Keratinocyte (primary cell): ENCODE data around the gene RTBDN. TPM values are rescaled to one million over a fixed set of nuclear protein-coding genes. Genes with fewer than 3 reads are reported as not detected.

Source experiments
- DNase-seq: peaks from one replicate; pipeline ENCODE4 v3.0.0-alpha.2; 2011; ENCODE audit warnings: low read depth, missing footprints, low spot score
- FAIRE-seq: peaks from 2 replicates; lab custom pipeline; 2011; peaks lifted over from hg19 to GRCh38; lab: Jason Lieb, UNC
- H2AFZ ChIP-seq: 2 replicates; pipeline ENCODE4 v1.6.0; 2012; ENCODE audit warnings: low read length, control low read depth, inconsistent platforms; ENCODE audit not compliant: control insufficient read depth
- H3K27ac ChIP-seq: 2 replicates; pipeline ENCODE4 v1.5.1; 2011; ENCODE audit warnings: low read length; ENCODE audit not compliant: control insufficient read depth, insufficient read depth
- H3K27me3 ChIP-seq: 3 replicates; pipeline ENCODE4 v1.6.0; 2011; ENCODE audit warnings: low read length; ENCODE audit not compliant: control insufficient read depth, insufficient read depth; ENCODE audit errors: extremely low read depth
- H3K36me3 ChIP-seq, 2 experiments: 2 replicates in 1 of 2; 3 replicates in 1 of 2; pipeline ENCODE4 v1.5.1; 2011; ENCODE audit warnings: low read length in 2 of 2, mild to moderate bottlenecking in 1 of 2; ENCODE audit not compliant: control insufficient read depth in 2 of 2, insufficient read depth in 2 of 2; ENCODE audit errors: extremely low read depth in 1 of 2
- H3K4me1 ChIP-seq: 3 replicates; pipeline ENCODE4 v1.5.1; 2011; ENCODE audit warnings: low read length; ENCODE audit not compliant: control insufficient read depth, insufficient read depth; ENCODE audit errors: extremely low read depth
- H3K4me2 ChIP-seq: 3 replicates; pipeline ENCODE4 v1.6.0; 2011; ENCODE audit warnings: low read depth, low read length; ENCODE audit not compliant: control insufficient read depth, insufficient read depth; ENCODE audit errors: extremely low read depth
- H3K4me3 ChIP-seq, 3 experiments: fragments of 200-600 bp in 1 of 3; sonication (generic) in 1 of 3; 2 replicates in 2 of 3; 3 replicates in 1 of 3; pipeline ENCODE4 v1.5.1; 2011 to 2016; ENCODE audit warnings: low read length in 3 of 3, mild to moderate bottlenecking in 3 of 3, control low read depth in 2 of 3, inconsistent platforms in 1 of 3, low read depth in 1 of 3, mixed read lengths in 1 of 3, mixed run types in 1 of 3, moderate library complexity in 1 of 3; ENCODE audit not compliant: control insufficient read depth in 2 of 3, insufficient read depth in 2 of 3; ENCODE audit errors: extremely low read depth in 1 of 3
- H3K79me2 ChIP-seq: 2 replicates; pipeline ENCODE4 v1.6.0; 2012; ENCODE audit warnings: low read length; ENCODE audit not compliant: control insufficient read depth, insufficient read depth
- H3K9ac ChIP-seq: 3 replicates; pipeline ENCODE4 v1.6.0; 2011; ENCODE audit warnings: low read length; ENCODE audit not compliant: control insufficient read depth, insufficient read depth; ENCODE audit errors: extremely low read depth
- H3K9me1 ChIP-seq: 3 replicates; pipeline ENCODE4 v1.6.0; 2011; ENCODE audit warnings: low read length; ENCODE audit not compliant: control insufficient read depth, insufficient read depth; ENCODE audit errors: extremely low read depth
- H3K9me3 ChIP-seq: 2 replicates; pipeline ENCODE4 v1.5.1; 2012; ENCODE audit warnings: low read depth, low read length; ENCODE audit not compliant: control insufficient read depth
- H4K20me1 ChIP-seq: 3 replicates; pipeline ENCODE4 v1.6.0; 2011; ENCODE audit warnings: low read length; ENCODE audit not compliant: control insufficient read depth, insufficient read depth; ENCODE audit errors: extremely low read depth
- EZH2 ChIP-seq: IDR thresholded peaks from one replicate; pipeline ENCODE4 v1.6.1; 2012; ENCODE audit warnings: inconsistent platforms, mild to moderate bottlenecking, low read length, moderate library complexity
- dilution Hi-C: fragments of 300-500 bp; cut with MboI; formaldehyde crosslinking; loops from one replicate; pipeline ENCODE4 v1.7.0; 2020; ENCODE audit warnings: low sequenced_read_pairs; ENCODE audit not compliant: extremely low pct_ligation_motif_present
- polyA plus RNA-seq, 5 experiments: library from polyadenylated mRNA; depleted of rRNA in 3 of 5; stranded (reverse) in 3 of 5; stranded (forward) in 1 of 5; unstranded in 1 of 5; fragments of >200 nt; gene quantifications; 1 replicate in 1 of 5; 2 replicates in 3 of 5; 3 replicates in 1 of 5; pipeline versions ENCODE4 v1.2.1 to v1.2.3, GENCODE V29; 2011 to 2012; ENCODE audit warnings: missing spikeins in 2 of 5, low read depth in 1 of 5, low replicate concordance in 1 of 5
- TF ChIP-seq, protein P1 (sequence below), 3 experiments: IDR thresholded peaks in 1 of 3; conservative IDR thresholded peaks in 1 of 3; optimal IDR thresholded peaks in 1 of 3; 2 replicates in 2 of 3; 3 replicates in 1 of 3; pipeline versions ENCODE3 to v1.5.1; 2011; ENCODE audit warnings: low read length in 3 of 3, mild to moderate bottlenecking in 3 of 3, moderate library complexity in 2 of 3, control low read depth in 1 of 3, inconsistent platforms in 1 of 3; ENCODE audit not compliant: insufficient read depth in 2 of 3; ENCODE audit errors: extremely low read depth in 1 of 3

RTBDN gene
- polyA plus RNA-seq, 1 donor (not counting 4 experiments of a cell fraction or from before 2014, with no cell fraction given): not detected

DNA sequence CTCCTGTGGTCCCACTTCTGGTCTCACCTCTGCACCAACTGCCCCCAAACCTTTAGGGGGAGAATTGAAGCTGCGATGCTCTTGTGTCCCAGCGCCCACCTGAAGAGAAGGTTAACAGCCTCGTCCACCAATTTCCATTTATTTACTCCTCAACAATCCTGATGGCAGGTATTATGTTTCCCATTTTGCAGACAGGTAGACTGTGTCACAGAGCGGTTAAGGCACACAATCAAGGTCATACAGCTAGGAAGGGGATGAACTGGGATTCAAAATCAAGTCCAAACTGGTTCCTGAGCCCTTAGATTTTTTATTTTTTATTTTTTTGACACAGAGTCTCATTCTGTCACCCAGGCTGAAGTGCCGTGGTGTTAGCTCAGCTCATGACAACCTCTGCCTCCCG lies 40.7 kb upstream of the RTBDN start:
- Histone ChIP-seq H4K20me1 (no peaks in the 10 kb centered on the region), H3K36me3 (peaks cover 4 to 5% of the 10 kb centered on the region in 2 experiments), H3K9me1 (no peaks in the 10 kb centered on the region), H3K27ac (no peak overlapping the region), H3K9me3 (no peaks in the 10 kb centered on the region), H3K4me1 (peaks cover 9% of the 10 kb centered on the region), H3K4me2 (no peak overlapping the region), H2AFZ (no peak overlapping the region), H3K9ac (no peak overlapping the region), H3K79me2 (no peaks in the 10 kb centered on the region), H3K27me3 (no peaks in the 10 kb centered on the region), H3K4me3 (no peak overlapping the region)
- dilution Hi-C loops: no loop called here
- FAIRE-seq (no peak), DNase-seq (no peak)
- no peak for TF ChIP-seq EZH2
- TF ChIP-seq, protein P1, sequence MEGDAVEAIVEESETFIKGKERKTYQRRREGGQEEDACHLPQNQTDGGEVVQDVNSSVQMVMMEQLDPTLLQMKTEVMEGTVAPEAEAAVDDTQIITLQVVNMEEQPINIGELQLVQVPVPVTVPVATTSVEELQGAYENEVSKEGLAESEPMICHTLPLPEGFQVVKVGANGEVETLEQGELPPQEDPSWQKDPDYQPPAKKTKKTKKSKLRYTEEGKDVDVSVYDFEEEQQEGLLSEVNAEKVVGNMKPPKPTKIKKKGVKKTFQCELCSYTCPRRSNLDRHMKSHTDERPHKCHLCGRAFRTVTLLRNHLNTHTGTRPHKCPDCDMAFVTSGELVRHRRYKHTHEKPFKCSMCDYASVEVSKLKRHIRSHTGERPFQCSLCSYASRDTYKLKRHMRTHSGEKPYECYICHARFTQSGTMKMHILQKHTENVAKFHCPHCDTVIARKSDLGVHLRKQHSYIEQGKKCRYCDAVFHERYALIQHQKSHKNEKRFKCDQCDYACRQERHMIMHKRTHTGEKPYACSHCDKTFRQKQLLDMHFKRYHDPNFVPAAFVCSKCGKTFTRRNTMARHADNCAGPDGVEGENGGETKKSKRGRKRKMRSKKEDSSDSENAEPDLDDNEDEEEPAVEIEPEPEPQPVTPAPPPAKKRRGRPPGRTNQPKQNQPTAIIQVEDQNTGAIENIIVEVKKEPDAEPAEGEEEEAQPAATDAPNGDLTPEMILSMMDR (optimal IDR thresholded peaks at IDR 0.05 in 1 of 3, IDR thresholded peaks at IDR 0.05 in 1 of 3, conservative IDR thresholded peaks at IDR 0.05 in 1 of 3; ENCODE audit: extremely low read depth in 1 of 3, insufficient read depth in 2 of 3, low read length in 3 of 3): no peak

DNA sequence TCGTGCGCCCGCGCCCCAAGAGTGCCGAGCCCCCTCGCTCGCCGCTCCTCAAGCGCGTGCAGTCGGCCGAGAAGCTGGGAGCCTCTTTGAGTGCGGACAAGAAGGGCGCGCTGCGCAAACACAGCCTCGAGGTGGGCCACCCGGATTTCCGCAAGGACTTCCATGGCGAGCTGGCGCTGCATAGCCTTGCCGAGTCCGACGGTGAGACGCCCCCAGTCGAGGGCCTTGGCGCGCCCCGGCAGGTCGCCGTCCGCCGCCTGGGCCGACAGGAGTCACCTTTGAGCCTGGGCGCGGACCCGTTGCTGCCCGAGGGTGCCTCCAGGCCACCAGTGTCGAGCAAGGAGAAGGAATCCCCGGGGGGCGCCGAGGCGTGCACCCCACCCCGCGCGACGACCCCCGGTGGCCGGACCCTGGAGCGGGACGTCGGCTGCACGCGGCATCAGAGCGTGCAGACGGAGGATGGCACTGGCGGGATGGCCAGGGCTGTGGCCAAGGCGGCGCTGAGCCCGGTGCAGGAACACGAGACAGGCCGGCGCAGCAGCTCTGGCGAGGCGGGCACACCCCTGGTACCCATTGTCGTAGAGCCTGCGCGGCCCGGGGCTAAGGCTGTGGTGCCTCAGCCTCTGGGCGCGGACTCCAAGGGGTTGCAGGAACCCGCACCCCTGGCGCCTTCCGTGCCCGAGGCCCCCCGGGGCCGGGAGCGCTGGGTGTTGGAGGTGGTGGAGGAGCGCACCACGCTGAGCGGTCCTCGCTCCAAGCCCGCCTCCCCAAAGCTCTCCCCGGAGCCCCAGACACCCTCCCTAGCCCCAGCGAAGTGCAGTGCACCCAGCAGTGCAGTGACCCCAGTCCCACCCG lies 39.7 kb upstream of the RTBDN start:
- dilution Hi-C loops: no loop called here
- peak overlapping the region in 2 of 3 experiments; percentile 1 to 49 for H3K4me3 ChIP-seq
- FAIRE-seq (no peak), DNase-seq (no peak)
- H3K27me3 ChIP-seq: no peaks in the 10 kb centered on the region
- peaks cover 4 to 5% of the 10 kb centered on the region in 2 experiments for H3K36me3 ChIP-seq
- H3K27ac ChIP-seq: no peak overlapping the region
- no peaks in the 10 kb centered on the region for H3K9me1 ChIP-seq
- peak overlapping the region; percentile 83 for H3K4me2 ChIP-seq
- no peaks in the 10 kb centered on the region for H3K9me3 ChIP-seq
- H3K4me1 ChIP-seq: peaks cover 9% of the 10 kb centered on the region
- no peaks in the 10 kb centered on the region for H4K20me1 ChIP-seq
- H2AFZ ChIP-seq: no peak overlapping the region
- H3K79me2 ChIP-seq: no peaks in the 10 kb centered on the region
- H3K9ac ChIP-seq: no peak overlapping the region
- no peak for TF ChIP-seq EZH2
- TF ChIP-seq, protein P1 (optimal IDR thresholded peaks at IDR 0.05 in 1 of 3, IDR thresholded peaks at IDR 0.05 in 1 of 3, conservative IDR thresholded peaks at IDR 0.05 in 1 of 3; ENCODE audit: extremely low read depth in 1 of 3, insufficient read depth in 2 of 3, low read length in 3 of 3): no peak
